Left lung (tissue), 10 donors: ENCODE data around the gene SLC4A8. TPM values are rescaled to one million over a fixed set of nuclear protein-coding genes. Genes with fewer than 3 reads are reported as not detected.
"Not testable (repeated sequence)": the region's sequence is repeated elsewhere in the genome, so short reads cannot be mapped to it uniquely, and the experiment has no call there.

Experiments
- ATAC-seq: fragments of 200-7000 bp; cut with Tn5 transposase; one replicate; pipeline ENCODE4 v1.9.1; 2020; ENCODE audit warnings: moderate library complexity
- DNase-seq, 4 donors: peaks; one replicate each; pipeline ENCODE4 v3.0.0-alpha.2; 2013 to 2020
- H3K27ac ChIP-seq, 2 donors: fragments of 200-600 bp; sonication (generic) in 1 of 2; one replicate each; pipeline versions ENCODE4 v1.5.0 to v1.8.0; 2020 to 2021
- H3K27me3 ChIP-seq, 2 donors: fragments of 200-600 bp; sonication (generic) in 1 of 2; one replicate each; pipeline versions ENCODE4 v1.5.0 to v1.8.0; 2020 to 2021
- H3K36me3 ChIP-seq, 2 donors: fragments of 200-600 bp; sonication (generic) in 1 of 2; one replicate each; pipeline versions ENCODE4 v1.5.0 to v1.8.0; 2020 to 2021
- H3K4me1 ChIP-seq, 2 donors: fragments of 200-600 bp; one replicate each; pipeline ENCODE4 v1.8.0; 2021
- H3K4me3 ChIP-seq, 2 donors: fragments of 200-600 bp; sonication (generic) in 1 of 2; one replicate each; pipeline versions ENCODE4 v1.5.0 to v1.8.0; 2020 to 2021; ENCODE audit warnings: mild to moderate bottlenecking in 1 of 2
- H3K9me3 ChIP-seq, 2 donors: fragments of 200-600 bp; sonication (generic) in 1 of 2; one replicate each; pipeline versions ENCODE4 v1.5.0 to v1.8.0; 2020 to 2021
- intact Hi-C, 2 donors: fragments of 100-400 bp; cut with DNase I; formaldehyde crosslinking; loops; one replicate each; pipeline versions ENCODE4 v1.11.2 to v1.14.2; 2022
- polyA plus RNA-seq, 6 donors: library from polyadenylated mRNA; unstranded; fragments of 120-200 nt; gene quantifications; one replicate each; pipeline ENCODE4 v1.2.1, GENCODE V29; 2013; ENCODE audit not compliant: insufficient read length in 6 of 6
- total RNA-seq, 2 donors: library from RNA; stranded (reverse); fragmentation: NEBNext Ultra II Directional; extraction: Animal tissue kit (Norgen Biotek cat#: 25700); gene quantifications; one replicate each; pipeline ENCODE4 v1.2.1, GENCODE V29; 2021
- TF ChIP-seq, protein P1 (sequence below), 2 donors: fragments of 200-600 bp; sonication (generic) in 1 of 2; IDR thresholded peaks; one replicate each; pipeline versions ENCODE4 v1.5.0 to v1.8.0; 2021; ENCODE audit warnings: antibody characterized with exemption in 2 of 2
- donor health status: DM: no; HTN: yes; CAD: no.
- donor health status: DM: no; HTN: no; CAD: no.

The SLC4A8 gene
- total and polyA plus RNA-seq, 8 donors: 1.3 to 3.9 (median 1.8) TPM

DNA sequence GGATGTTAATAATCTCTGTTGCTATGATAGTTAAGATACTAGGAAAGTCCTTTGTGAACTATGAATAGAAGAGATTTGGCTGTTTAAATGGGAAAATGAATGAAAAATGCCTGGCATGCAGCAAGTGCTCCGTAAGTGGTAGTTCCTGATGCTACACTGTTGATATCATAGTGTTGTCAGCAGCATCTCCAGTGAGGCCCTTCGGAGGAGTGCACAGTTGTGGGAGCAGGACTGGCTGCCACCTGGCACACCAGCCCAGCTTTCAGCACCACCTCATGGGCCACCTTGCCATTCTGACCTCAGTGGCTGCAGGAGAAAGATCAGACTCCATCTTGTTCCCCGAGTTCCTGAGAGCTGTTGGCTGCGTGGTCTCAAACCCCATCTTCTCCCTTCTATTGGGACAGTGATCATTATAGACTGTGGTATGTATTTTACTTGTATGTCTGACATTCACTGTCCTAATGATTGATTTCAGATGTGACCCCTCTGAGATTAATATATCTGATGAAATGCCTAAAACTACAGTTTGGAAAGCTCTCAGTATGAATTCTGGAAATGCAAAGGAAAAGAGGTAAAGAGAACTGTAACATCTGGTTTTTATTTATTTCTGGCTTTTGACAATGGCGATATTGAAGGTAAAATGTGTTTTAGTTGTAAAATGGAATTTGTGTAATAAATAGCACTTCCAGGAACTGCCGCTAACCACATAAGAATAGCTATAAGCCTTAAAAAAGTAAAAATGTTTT lies 80.9 kb downstream of the SLC4A8 start:
- intact Hi-C loops: no loop called here
- Histone ChIP-seq H3K36me3 (no peaks in the 10 kb centered on the region), H3K27me3 (no peaks in the 10 kb centered on the region), H3K4me3 (no peak overlapping the region), H3K27ac (no peak overlapping the region), H3K9me3 (no peaks in the 10 kb centered on the region), H3K4me1 (no peaks in the 10 kb centered on the region)
- TF ChIP-seq, protein P1, sequence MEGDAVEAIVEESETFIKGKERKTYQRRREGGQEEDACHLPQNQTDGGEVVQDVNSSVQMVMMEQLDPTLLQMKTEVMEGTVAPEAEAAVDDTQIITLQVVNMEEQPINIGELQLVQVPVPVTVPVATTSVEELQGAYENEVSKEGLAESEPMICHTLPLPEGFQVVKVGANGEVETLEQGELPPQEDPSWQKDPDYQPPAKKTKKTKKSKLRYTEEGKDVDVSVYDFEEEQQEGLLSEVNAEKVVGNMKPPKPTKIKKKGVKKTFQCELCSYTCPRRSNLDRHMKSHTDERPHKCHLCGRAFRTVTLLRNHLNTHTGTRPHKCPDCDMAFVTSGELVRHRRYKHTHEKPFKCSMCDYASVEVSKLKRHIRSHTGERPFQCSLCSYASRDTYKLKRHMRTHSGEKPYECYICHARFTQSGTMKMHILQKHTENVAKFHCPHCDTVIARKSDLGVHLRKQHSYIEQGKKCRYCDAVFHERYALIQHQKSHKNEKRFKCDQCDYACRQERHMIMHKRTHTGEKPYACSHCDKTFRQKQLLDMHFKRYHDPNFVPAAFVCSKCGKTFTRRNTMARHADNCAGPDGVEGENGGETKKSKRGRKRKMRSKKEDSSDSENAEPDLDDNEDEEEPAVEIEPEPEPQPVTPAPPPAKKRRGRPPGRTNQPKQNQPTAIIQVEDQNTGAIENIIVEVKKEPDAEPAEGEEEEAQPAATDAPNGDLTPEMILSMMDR (IDR thresholded peaks at IDR 0.05): no peak
- DNase-seq: no peak
- ATAC-seq: no peak

DNA sequence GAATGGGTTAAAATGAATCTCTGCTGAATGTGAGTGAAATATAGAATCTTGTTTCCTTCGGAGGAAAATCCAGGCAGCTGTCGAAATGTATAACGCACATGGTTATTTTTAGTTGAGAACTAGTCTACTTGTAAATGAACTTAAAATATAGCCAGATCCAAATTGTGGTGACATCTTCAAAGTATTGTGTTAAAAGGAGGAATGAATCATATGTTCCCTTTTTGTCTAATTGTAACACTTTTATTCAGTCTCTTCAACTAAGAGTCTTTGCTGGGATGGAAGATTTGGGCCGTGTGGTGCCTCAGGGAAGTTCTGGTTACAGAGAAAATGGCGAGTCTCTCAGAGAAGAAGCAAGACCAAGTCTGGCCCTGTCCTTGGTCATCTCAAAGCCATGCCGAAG lies 82.5 kb downstream of the SLC4A8 start:
- Histone ChIP-seq H3K27ac (no peak overlapping the region), H3K27me3 (no peaks in the 10 kb centered on the region), H3K4me3 (no peak overlapping the region), H3K9me3 (no peaks in the 10 kb centered on the region), H3K36me3 (no peaks in the 10 kb centered on the region), H3K4me1 (no peaks in the 10 kb centered on the region)
- intact Hi-C loops: no loop called here
- TF ChIP-seq, protein P1 (IDR thresholded peaks at IDR 0.05): no peak
- DNase-seq: no peak
- no peak for ATAC-seq

DNA sequence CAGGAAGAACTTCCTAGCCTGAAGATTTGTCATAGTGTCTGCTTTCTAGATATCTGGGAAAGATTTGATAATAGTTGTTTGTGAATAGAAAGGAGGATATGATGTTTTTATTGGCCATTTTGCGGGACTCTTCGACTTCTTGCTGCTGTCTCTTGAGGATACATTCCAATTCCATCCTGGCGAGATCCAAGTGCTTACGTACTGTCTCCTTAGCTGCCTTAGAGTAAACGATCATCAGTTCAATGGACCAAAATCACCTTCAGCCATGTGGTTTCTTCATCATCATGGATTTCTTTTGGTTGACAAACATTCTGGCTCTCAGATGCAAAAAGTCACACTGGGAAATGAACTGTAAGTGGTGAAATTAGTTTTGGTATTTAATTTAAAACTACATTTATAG lies 83.7 kb downstream of the SLC4A8 start:
- Histone ChIP-seq H3K27ac (no peak overlapping the region), H3K4me3 (no peak overlapping the region), H3K36me3 (no peaks in the 10 kb centered on the region), H3K27me3 (no peaks in the 10 kb centered on the region), H3K9me3 (no peaks in the 10 kb centered on the region), H3K4me1 (no peaks in the 10 kb centered on the region)
- DNase-seq (no peak), ATAC-seq (no peak)
- intact Hi-C loops: no loop called here
- TF ChIP-seq, protein P1 (IDR thresholded peaks at IDR 0.05): no peak

DNA sequence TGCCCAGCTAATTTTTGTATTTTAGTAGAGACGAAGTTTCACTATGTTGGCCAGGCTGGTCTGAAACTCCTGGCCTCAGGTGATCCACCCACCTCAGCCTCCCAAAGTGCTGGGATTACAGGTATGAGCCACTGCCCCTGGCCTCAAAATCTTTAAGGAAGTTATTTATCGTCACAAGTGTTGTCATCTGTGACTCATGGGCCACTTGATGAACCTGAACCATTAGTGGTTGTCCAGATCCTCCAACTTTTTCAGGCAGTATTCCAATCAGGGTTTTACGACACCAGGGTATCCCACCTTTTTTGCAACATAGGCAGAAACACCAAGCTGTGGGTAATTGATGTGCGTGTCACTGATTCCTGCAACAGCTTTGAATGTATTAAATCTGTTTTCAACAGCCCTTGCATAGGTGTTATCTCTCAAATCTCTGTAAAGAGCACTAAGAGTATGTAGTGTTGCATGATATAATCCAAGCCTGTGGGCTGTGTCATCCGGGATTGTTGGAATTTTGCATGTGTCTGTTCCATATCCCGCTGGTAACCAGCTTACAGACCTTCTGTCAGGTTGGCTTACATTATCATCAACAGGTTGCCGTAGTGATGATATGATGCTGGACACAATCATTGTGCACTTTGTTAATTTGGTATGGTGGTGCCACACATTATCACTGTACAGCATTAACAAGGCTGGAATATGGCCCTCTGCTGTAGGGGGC lies 87.1 kb downstream of the SLC4A8 start:
- intact Hi-C loops: no loop called here
- no peak for ATAC-seq
- H3K27ac ChIP-seq: no peak overlapping the region

DNA sequence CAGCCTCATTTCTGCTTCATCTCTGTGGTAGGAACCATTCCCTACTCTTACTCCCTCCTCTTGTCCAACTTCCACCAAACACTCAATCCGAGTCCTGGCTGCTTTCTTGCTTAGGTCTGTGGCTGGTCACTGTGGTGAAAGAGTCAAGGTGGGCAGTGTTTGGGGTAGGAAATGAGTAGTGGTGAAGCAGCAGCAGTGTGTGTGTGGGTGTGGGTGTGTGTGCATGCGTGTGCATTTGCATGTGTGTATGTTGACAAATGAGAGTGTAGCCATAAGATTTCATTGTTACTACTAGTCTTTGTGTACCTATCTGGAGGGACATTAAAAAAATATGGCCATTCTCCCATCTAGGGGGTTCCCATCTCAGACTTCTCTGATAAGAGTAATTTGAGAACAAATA lies 87.8 kb downstream of the SLC4A8 start:
- Histone ChIP-seq H3K27me3 (no peaks in the 10 kb centered on the region), H3K9me3 (no peaks in the 10 kb centered on the region), H3K4me3 (no peak overlapping the region), H3K27ac (no peak overlapping the region), H3K36me3 (no peaks in the 10 kb centered on the region), H3K4me1 (no peaks in the 10 kb centered on the region)
- intact Hi-C loops: no loop called here
- no peak for DNase-seq
- ATAC-seq: no peak
- TF ChIP-seq, protein P1 (IDR thresholded peaks at IDR 0.05): no peak

More for the DNA sequence above, 87.1 kb downstream of the SLC4A8 start:
- TF ChIP-seq, protein P1 (IDR thresholded peaks at IDR 0.05): no peak
- DNase-seq: no peak
- H3K4me1 ChIP-seq: no peaks in the 10 kb centered on the region
- no peak overlapping the region for H3K4me3 ChIP-seq
- no peaks in the 10 kb centered on the region for H3K36me3 ChIP-seq
- no peaks in the 10 kb centered on the region for H3K9me3 ChIP-seq
- H3K27me3 ChIP-seq: no peaks in the 10 kb centered on the region

DNA sequence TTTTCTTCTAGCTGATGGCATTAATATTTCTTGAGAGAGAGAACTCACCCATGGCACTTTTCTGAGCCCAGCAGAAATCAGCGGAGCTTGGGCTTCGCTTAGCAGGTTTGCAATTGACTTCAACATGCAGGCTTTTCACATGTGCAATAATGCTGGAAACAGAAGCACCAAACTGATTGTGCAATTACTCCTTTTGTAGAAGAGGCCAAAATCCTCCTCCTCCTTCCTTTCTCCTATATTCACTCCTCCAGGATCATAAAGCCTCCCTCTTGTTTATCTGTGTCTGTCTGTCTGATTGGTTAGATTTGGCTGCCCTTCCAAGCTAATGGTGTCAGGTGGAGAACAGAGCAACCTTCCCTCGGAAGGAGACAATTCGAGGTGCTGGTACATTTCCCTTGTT lies 90.4 kb downstream of the SLC4A8 start:
- not testable (repeated sequence) for DNase-seq, ATAC-seq

More for the DNA sequence above, 90.4 kb downstream of the SLC4A8 start:
- intact Hi-C loops, H3K27me3 ChIP-seq, H3K27ac ChIP-seq, H3K4me3 ChIP-seq, H3K9me3 ChIP-seq, H3K36me3 ChIP-seq, H3K4me1 ChIP-seq: not testable (repeated sequence)
